Central memory CD8-positive, alpha-beta T cell (primary cell): Measurements from ENCODE around the gene FAM13C.

Source experiments
- ATAC-seq: fragments of 150-1000 bp; cut with Tn5 transposase; replicated peaks from 2 replicates; pipeline ENCODE4 v1.10.0; 2022; ENCODE audit warnings: mild to moderate bottlenecking, moderate FRiP score, moderate number of reproducible peaks; ENCODE audit not compliant: poor library complexity, severe bottlenecking; ENCODE audit errors: extremely low read depth
- DNase-seq, 2 donors: peaks; one replicate each; pipeline ENCODE4 v3.0.0; 2021; ENCODE audit warnings: low spot score in 2 of 2
- H3K27ac Mint-ChIP-seq: one replicate; pipeline ENCODE4 v1.8.0; 2022; ENCODE audit warnings: low read depth, mild to moderate bottlenecking, moderate library complexity, mixed read lengths
- H3K27me3 Mint-ChIP-seq: one replicate; pipeline ENCODE4 v1.8.0; 2022; ENCODE audit warnings: mixed read lengths
- H3K36me3 Mint-ChIP-seq: one replicate; pipeline ENCODE4 v1.8.0; 2022; ENCODE audit warnings: mild to moderate bottlenecking, moderate library complexity, mixed read lengths; ENCODE audit not compliant: insufficient read depth
- H3K4me1 Mint-ChIP-seq: one replicate; pipeline ENCODE4 v1.8.0; 2022; ENCODE audit warnings: mixed read lengths
- H3K4me3 Mint-ChIP-seq: one replicate; pipeline ENCODE4 v1.8.0; 2022; ENCODE audit warnings: mild to moderate bottlenecking, moderate library complexity, mixed read lengths
- H3K9me3 Mint-ChIP-seq: one replicate; pipeline ENCODE4 v1.8.0; 2022; ENCODE audit warnings: mixed read lengths

Gene FAM13C

DNA sequence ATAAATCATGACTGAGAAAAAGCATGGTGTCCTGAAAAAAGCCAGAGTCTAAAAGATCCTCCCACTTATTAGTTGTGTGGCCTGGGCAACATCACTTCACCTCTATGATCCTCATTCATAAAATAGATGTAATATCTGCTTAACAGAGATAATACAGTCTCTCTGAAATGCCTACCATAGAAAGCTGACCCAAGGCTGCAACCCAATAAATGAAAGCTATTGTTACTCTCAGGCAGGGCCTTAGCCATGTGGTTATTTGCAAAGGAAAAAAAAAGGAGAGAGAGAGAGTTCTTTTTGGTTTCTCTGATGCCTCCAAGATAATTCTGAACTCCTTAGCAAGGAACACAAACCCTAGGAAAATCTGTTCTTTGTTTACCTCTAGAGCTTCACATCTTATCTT is 7.9 kb downstream of the FAM13C start:
- H3K27me3 Mint-ChIP-seq, result no peaks in the 10 kb centered on the region
- ATAC-seq, result no peak

GRCh38 chr10:59350558-59350957 is 11.8 kb downstream of the FAM13C start:
- Mint-ChIP-seq H3K4me3 (no peak overlapping the region), H3K4me1 (no peaks in the 10 kb centered on the region), H3K9me3 (peaks cover 10% of the 10 kb centered on the region), H3K36me3 (peaks cover 2% of the 10 kb centered on the region), H3K27ac (no peak overlapping the region), H3K27me3 (no peaks in the 10 kb centered on the region)
- ATAC-seq, result no peak
- DNase-seq, result no peak

More for the DNA sequence above, 7.9 kb downstream of the FAM13C start:
- peaks cover 2% of the 10 kb centered on the region for H3K36me3 Mint-ChIP-seq
- H3K4me3 Mint-ChIP-seq, result no peak overlapping the region
- DNase-seq, result no peak
- no peaks in the 10 kb centered on the region for H3K4me1 Mint-ChIP-seq
- peaks cover 10% of the 10 kb centered on the region for H3K9me3 Mint-ChIP-seq
- no peak overlapping the region for H3K27ac Mint-ChIP-seq

DNA sequence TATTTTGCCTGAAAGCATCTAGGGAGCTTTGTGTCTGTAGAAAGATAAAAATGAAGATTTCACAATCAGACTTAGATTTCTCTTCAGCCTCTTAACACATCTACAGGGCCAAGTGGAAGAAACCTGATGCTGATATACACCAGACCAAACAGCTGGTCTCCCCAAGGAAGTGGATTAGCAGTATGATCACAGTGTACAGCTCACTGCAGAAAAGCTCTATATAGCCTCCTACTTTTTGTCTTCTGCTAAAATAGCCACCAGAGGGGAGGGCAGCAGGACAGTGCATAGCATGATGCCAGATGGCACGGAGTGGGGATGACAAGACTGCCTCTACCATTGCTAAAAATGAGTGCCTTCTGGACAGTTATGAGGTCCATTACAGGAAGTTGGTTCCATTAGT is 16.0 kb downstream of the FAM13C start:
- H3K27ac Mint-ChIP-seq, result no peak overlapping the region
- DNase-seq (no peak), ATAC-seq (no peak)
- H3K27me3 Mint-ChIP-seq, result no peaks in the 10 kb centered on the region
- no peak overlapping the region for H3K4me3 Mint-ChIP-seq
- H3K36me3 Mint-ChIP-seq, result no peaks in the 10 kb centered on the region
- no peaks in the 10 kb centered on the region for H3K4me1 Mint-ChIP-seq
- peaks cover 16% of the 10 kb centered on the region for H3K9me3 Mint-ChIP-seq

GRCh38 chr10:59342723-59343122 is 19.6 kb downstream of the FAM13C start:
- ATAC-seq (no peak), DNase-seq (no peak)
- no peak overlapping the region for H3K4me3 Mint-ChIP-seq
- no peaks in the 10 kb centered on the region for H3K27me3 Mint-ChIP-seq
- H3K36me3 Mint-ChIP-seq, result no peaks in the 10 kb centered on the region
- H3K9me3 Mint-ChIP-seq, result peaks cover 9% of the 10 kb centered on the region
- no peaks in the 10 kb centered on the region for H3K4me1 Mint-ChIP-seq
- H3K27ac Mint-ChIP-seq, result no peak overlapping the region

DNA sequence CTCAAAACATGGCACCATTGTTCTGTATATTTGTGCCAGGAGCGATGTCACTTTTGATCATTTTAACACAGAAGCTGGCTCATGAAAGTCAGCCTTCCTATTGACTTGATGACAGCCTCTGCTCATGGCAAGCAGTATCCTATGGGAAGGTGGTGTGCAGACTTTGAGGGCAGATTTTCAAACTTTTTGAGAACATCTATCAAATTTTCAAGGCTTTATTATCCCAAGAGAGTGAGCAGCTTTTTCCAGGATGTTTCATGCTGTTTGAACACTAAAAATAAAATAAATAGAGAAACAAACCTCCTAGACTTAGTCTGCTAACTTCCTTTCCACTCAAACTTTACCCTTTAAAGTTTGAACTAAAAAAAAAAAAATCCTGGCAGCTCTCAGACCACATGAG is 20.3 kb downstream of the FAM13C start:
- ATAC-seq, result no peak
- no peaks in the 10 kb centered on the region for H3K27me3 Mint-ChIP-seq
- H3K9me3 Mint-ChIP-seq, result peaks cover 9% of the 10 kb centered on the region
- no peak for DNase-seq
- no peak overlapping the region for H3K27ac Mint-ChIP-seq
- H3K4me3 Mint-ChIP-seq, result no peak overlapping the region
- H3K36me3 Mint-ChIP-seq, result no peaks in the 10 kb centered on the region
- H3K4me1 Mint-ChIP-seq, result no peaks in the 10 kb centered on the region

DNA sequence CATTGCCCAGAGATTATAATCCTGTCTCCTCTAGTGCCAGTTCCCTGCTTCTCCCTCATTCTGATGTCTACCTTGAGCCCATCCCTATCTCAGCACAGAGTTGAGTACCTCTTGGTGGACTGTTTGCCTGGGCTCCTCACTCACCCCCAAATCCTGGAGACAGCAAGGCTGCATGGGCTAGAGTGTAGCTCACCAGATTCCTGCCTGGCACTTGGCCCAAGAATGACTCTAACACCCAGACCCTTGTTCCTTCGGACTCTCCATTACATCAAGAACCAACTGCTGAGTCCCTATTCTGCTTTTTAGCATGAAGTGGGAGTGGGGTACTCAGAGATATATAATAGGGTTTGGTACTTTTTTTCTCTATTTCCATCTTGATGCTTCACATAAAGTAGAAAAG is 22.1 kb downstream of the FAM13C start:
- Mint-ChIP-seq H3K27ac (no peak overlapping the region), H3K36me3 (no peaks in the 10 kb centered on the region), H3K4me1 (no peaks in the 10 kb centered on the region), H3K9me3 (peaks cover 4% of the 10 kb centered on the region), H3K27me3 (no peaks in the 10 kb centered on the region), H3K4me3 (no peak overlapping the region)
- DNase-seq (no peak), ATAC-seq (no peak)

DNA sequence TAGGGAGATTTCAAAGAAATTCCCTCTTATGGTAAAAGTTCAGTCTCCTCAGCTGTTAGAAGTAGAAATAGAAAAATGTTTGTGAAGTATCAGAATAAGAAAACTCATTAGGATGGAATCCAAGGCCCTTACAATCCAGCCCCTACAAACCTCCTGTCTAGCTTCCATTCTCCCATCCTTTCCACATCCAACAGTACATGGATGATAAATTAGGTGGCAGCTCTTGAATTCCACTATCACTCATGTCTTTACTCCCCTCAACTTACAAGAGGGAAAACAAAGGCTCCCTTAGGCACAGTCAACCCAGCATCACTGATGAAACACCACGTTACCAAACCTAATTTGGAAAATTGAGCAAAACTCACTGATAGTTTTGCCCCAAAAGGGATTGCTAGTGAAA is 23.0 kb downstream of the FAM13C start:
- no peak overlapping the region for H3K4me3 Mint-ChIP-seq
- no peaks in the 10 kb centered on the region for H3K36me3 Mint-ChIP-seq
- no peaks in the 10 kb centered on the region for H3K9me3 Mint-ChIP-seq
- no peak overlapping the region for H3K27ac Mint-ChIP-seq
- ATAC-seq (no peak), DNase-seq (no peak)
- no peaks in the 10 kb centered on the region for H3K4me1 Mint-ChIP-seq
- no peaks in the 10 kb centered on the region for H3K27me3 Mint-ChIP-seq

GRCh38 chr10:59337201-59337652 is 25.1 kb downstream of the FAM13C start:
- Mint-ChIP-seq H3K27ac (no peak overlapping the region), H3K9me3 (no peaks in the 10 kb centered on the region)
- ATAC-seq, result no peak

DNA sequence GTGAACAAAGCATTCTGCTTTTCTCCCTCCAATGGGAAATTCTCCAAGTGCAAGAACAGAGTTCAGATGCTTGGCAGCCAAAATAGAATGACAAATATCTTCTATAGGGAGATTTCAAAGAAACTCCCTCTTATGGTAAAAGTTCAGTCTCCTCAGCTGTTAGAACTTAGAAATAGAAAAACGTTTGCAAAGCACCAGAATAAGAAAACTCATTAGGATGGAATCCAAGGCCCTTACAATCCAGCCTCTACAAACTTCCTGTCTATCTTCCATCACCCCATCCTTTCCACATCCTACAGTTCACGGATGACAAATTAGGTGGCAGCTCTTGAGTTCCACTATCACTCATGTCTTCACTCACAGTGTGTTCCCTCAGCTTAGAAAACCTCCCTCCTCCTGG is 25.7 kb downstream of the FAM13C start:
- H3K27me3 Mint-ChIP-seq, result no peaks in the 10 kb centered on the region
- ATAC-seq (no peak), DNase-seq (no peak)
- H3K36me3 Mint-ChIP-seq, result no peaks in the 10 kb centered on the region
- H3K27ac Mint-ChIP-seq, result no peak overlapping the region
- H3K4me3 Mint-ChIP-seq, result no peak overlapping the region
- no peaks in the 10 kb centered on the region for H3K9me3 Mint-ChIP-seq
- no peaks in the 10 kb centered on the region for H3K4me1 Mint-ChIP-seq

More at GRCh38 chr10:59337201-59337652, 25.1 kb downstream of the FAM13C start:
- no peaks in the 10 kb centered on the region for H3K27me3 Mint-ChIP-seq
- H3K4me1 Mint-ChIP-seq, result no peaks in the 10 kb centered on the region
- no peak overlapping the region for H3K4me3 Mint-ChIP-seq
- no peak for DNase-seq
- H3K36me3 Mint-ChIP-seq, result no peaks in the 10 kb centered on the region

GRCh38 chr10:59335497-59335896 is 26.9 kb downstream of the FAM13C start:
- DNase-seq (no peak), ATAC-seq (no peak)
- Mint-ChIP-seq H3K4me1 (no peaks in the 10 kb centered on the region), H3K4me3 (no peak overlapping the region), H3K9me3 (no peaks in the 10 kb centered on the region), H3K36me3 (no peaks in the 10 kb centered on the region), H3K27me3 (no peaks in the 10 kb centered on the region), H3K27ac (no peak overlapping the region)

DNA sequence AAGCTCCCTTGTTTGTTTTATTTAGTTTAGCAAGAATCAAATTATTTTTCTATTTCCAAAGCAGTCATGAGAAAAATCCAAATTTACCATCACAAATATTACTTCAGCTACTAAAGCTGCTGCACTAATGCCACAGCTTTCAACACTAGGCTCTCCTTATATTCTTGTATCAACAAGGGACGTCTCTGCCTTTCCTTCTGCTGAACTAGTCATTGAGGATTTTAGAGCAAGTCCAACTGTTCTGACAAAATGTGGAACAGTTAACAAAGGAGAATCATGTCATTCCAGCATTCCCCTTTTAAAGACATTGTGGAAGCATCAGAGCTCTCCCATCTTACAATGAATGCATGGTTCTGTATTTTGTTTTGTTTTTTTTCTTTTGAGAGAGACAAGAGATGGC is 28.6 kb downstream of the FAM13C start:
- Mint-ChIP-seq H3K9me3 (no peaks in the 10 kb centered on the region), H3K27me3 (no peaks in the 10 kb centered on the region), H3K4me1 (no peaks in the 10 kb centered on the region), H3K27ac (no peak overlapping the region), H3K4me3 (no peak overlapping the region), H3K36me3 (no peaks in the 10 kb centered on the region)
- no peak for ATAC-seq
- no peak for DNase-seq

- H3K36me3 Mint-ChIP-seq, result no peaks in the 10 kb centered on the region
- ATAC-seq, result no peak
- no peaks in the 10 kb centered on the region for H3K9me3 Mint-ChIP-seq
- no peaks in the 10 kb centered on the region for H3K4me1 Mint-ChIP-seq
- DNase-seq, result no peak
- H3K4me3 Mint-ChIP-seq, result no peak overlapping the region
- H3K27me3 Mint-ChIP-seq, result no peaks in the 10 kb centered on the region
- no peak overlapping the region for H3K27ac Mint-ChIP-seq
These were observed 29.8 kb downstream of the FAM13C start for GRCh38 chr10:59332581-59332980.

GRCh38 chr10:59331661-59332060 is 30.7 kb downstream of the FAM13C start:
- Mint-ChIP-seq H3K36me3 (no peaks in the 10 kb centered on the region), H3K4me1 (no peaks in the 10 kb centered on the region), H3K27me3 (no peaks in the 10 kb centered on the region), H3K27ac (no peak overlapping the region), H3K9me3 (no peaks in the 10 kb centered on the region), H3K4me3 (no peak overlapping the region)
- ATAC-seq (no peak), DNase-seq (no peak)

DNA sequence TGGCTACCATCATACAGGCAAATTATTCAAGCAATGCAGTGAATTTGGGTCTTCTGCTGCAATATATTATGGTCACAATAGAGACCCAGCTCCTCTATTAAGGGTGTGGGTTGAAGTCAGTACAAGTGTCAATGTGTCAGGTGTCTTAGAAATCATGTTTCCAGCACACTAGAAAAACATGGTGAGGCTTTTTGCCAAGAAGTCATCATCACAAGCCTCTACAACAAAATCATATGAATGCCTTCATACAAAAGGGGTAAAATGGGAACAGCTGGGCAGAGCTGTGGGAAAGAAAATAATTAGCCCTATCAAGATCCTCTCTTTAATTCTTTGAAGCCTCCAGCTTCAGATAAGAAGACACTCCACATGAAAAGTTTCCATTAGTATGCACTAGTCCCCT is 37.2 kb downstream of the FAM13C start:
- H3K27ac Mint-ChIP-seq, result no peak overlapping the region
- no peaks in the 10 kb centered on the region for H3K4me1 Mint-ChIP-seq
- peaks cover 5% of the 10 kb centered on the region for H3K9me3 Mint-ChIP-seq
- H3K4me3 Mint-ChIP-seq, result no peak overlapping the region
- ATAC-seq (no peak), DNase-seq (no peak)
- H3K27me3 Mint-ChIP-seq, result no peaks in the 10 kb centered on the region
- H3K36me3 Mint-ChIP-seq, result peaks cover 2% of the 10 kb centered on the region
